K562 (cell line): Measurements from ENCODE around the gene SH3BGRL3. TPM values are rescaled to one million over a fixed set of nuclear protein-coding genes. Genes with fewer than 3 reads are reported as not detected.

Experiments used
- BRD4 ChIP-seq: fragments of 200-600 bp; sonication (generic); IDR thresholded peaks from 2 replicates; pipeline ENCODE4 v1.6.1; 2017; ENCODE audit warnings: inconsistent platforms
- DEAF1 ChIP-seq: fragments of 450-650 bp; formaldehyde crosslinking; IDR thresholded peaks from 2 replicates; pipeline ENCODE4 v1.4.0; 2020; ENCODE audit warnings: mild to moderate bottlenecking, moderate library complexity
- ETV1 ChIP-seq: fragments of 450-650 bp; conservative IDR thresholded peaks from 2 replicates; pipeline ENCODE4 v1.6.1; 2016; ENCODE audit warnings: missing genetic modification characterization, control low read depth, low read depth, missing compliant biosample characterization
- EZH2 ChIP-seq: IDR thresholded peaks from 2 replicates; pipeline ENCODE4 v1.6.1; 2012; ENCODE audit warnings: low read depth, mild to moderate bottlenecking, inconsistent platforms, low read length, borderline replicate concordance
- FOSL1 ChIP-seq: fragments of 200-800 bp; sonication (Bioruptor generic); conservative IDR thresholded peaks from 2 replicates; pipeline ENCODE4 v1.6.1; 2016; ENCODE audit warnings: missing genetic modification characterization, missing compliant biosample characterization
- FOXK2 ChIP-seq, 2 experiments: fragments of 450-650 bp; IDR thresholded peaks in 1 of 2; conservative IDR thresholded peaks in 1 of 2; 2 replicates each; pipeline ENCODE4 v1.6.1; 2016; ENCODE audit warnings: low read depth in 2 of 2, mild to moderate bottlenecking in 1 of 2
- HCFC1 ChIP-seq: IDR thresholded peaks from 2 replicates; pipeline ENCODE4 v1.6.1; 2012; ENCODE audit warnings: low read depth, low read length, improper control_type of control experiment
- HNRNPLL ChIP-seq: fragments of 200-400 bp; formaldehyde crosslinking; IDR thresholded peaks from 2 replicates; pipeline ENCODE4 v1.6.1; 2017; ENCODE audit warnings: low read length, low read depth, mild to moderate bottlenecking; ENCODE audit not compliant: poor library complexity, severe bottlenecking
- KAT2B ChIP-seq: IDR thresholded peaks from one replicate; pipeline ENCODE4 v1.6.1; 2012; ENCODE audit warnings: low read depth, mild to moderate bottlenecking, control low read depth, inconsistent platforms, low read length, moderate library complexity
- KDM2B ChIP-seq: fragments of 250-450 bp; sonication (Bioruptor Pico); IDR thresholded peaks from 2 replicates; pipeline ENCODE4 v1.8.0; 2021; ENCODE audit warnings: mild to moderate bottlenecking, moderate library complexity
- KHSRP ChIP-seq: fragments of 450-650 bp; IDR thresholded peaks from 2 replicates; pipeline ENCODE4 v1.6.1; 2017
- MYNN ChIP-seq, 2 experiments: sonication (generic); formaldehyde crosslinking in 1 of 2; IDR thresholded peaks; 2 replicates each; pipeline versions ENCODE4 v1.5.0 to v1.6.1; 2016 to 2020; ENCODE audit warnings: antibody characterized with exemption in 1 of 2, missing genetic modification reagents in 1 of 2
- NFATC3 ChIP-seq: fragments of 450-650 bp; IDR thresholded peaks from 2 replicates; pipeline ENCODE4 v1.6.1; 2017; ENCODE audit warnings: mild to moderate bottlenecking
- NUFIP1 ChIP-seq: fragments of 450-650 bp; IDR thresholded peaks from 2 replicates; pipeline ENCODE4 v1.6.1; 2018; ENCODE audit not compliant: partially characterized antibody
- POLR3G ChIP-seq: IDR thresholded peaks from 2 replicates; pipeline ENCODE4 v1.6.1; 2011; ENCODE audit not compliant: insufficient read length, insufficient replicate concordance; ENCODE audit errors: extremely low read depth
- PRPF4 ChIP-seq: fragments of 200-400 bp; formaldehyde crosslinking; IDR thresholded peaks from one replicate; pipeline ENCODE4 v1.6.1; 2017; ENCODE audit warnings: low read length, low read depth, mild to moderate bottlenecking; ENCODE audit not compliant: insufficient read depth, poor library complexity, severe bottlenecking
- TFAP4 ChIP-seq: sonication (generic); formaldehyde crosslinking; IDR thresholded peaks from 2 replicates; pipeline ENCODE4 v1.8.0; 2022; ENCODE audit warnings: missing genetic modification reagents, mild to moderate bottlenecking, moderate library complexity, borderline replicate concordance
- ZBTB8A ChIP-seq: fragments of 450-650 bp; IDR thresholded peaks from 2 replicates; pipeline ENCODE4 v1.6.1; 2018; ENCODE audit warnings: mild to moderate bottlenecking, moderate library complexity; ENCODE audit not compliant: partially characterized antibody
- ZFX ChIP-seq: sonication (generic); formaldehyde crosslinking; IDR thresholded peaks from 2 replicates; pipeline ENCODE4 v1.8.0; 2022; ENCODE audit warnings: mild to moderate bottlenecking, missing genetic modification reagents, moderate library complexity
- ZNF175 ChIP-seq: fragments of 200-800 bp; sonication (Bioruptor generic); IDR thresholded peaks from 2 replicates; pipeline ENCODE4 v1.6.1; 2016; ENCODE audit warnings: low read depth, mild to moderate bottlenecking, missing genetic modification characterization, missing compliant biosample characterization
- polyA plus RNA-seq, 8 experiments: library from polyadenylated mRNA; depleted of rRNA in 4 of 8; stranded (reverse) in 5 of 8; unstranded in 3 of 8; fragments of >200 nt; fragmentation: Nextera tagmentation in 2 of 8; fragmentation: Illumina TruSeq in 1 of 8; extraction: Ambion mirVana in 2 of 8; extraction: Trizol in 1 of 8; gene quantifications; 2 replicates each; pipeline versions ENCODE4 v1.2.1 to v1.2.3, GENCODE V29; 2011 to 2014; ENCODE audit warnings: inconsistent platforms in 1 of 8, missing spikeins in 1 of 8
- total RNA-seq, 7 experiments: library from RNA; depleted of rRNA in 6 of 7; stranded (reverse); fragments of >200 nt in 6 of 7; fragmentation: Illumina TruSeq in 2 of 7; extraction: Trizol in 2 of 7; gene quantifications; 2 replicates each; pipeline versions ENCODE4 v1.2.1 to v1.2.3, GENCODE V29; 2011 to 2021; ENCODE audit warnings: low replicate concordance in 1 of 7
- TF ChIP-seq, protein P1 (sequence below): fragments of 450-650 bp; IDR thresholded peaks from 2 replicates; pipeline ENCODE4 v1.6.1; 2016
- TF ChIP-seq, protein P2 (sequence below): fragments of 250-450 bp; sonication (Bioruptor Pico); IDR thresholded peaks from 2 replicates; pipeline ENCODE4 v1.5.0; 2021
- TF ChIP-seq, protein P3 (sequence below): sonication (generic); formaldehyde crosslinking; IDR thresholded peaks from 2 replicates; pipeline ENCODE4 v1.8.0; 2022; ENCODE audit warnings: mild to moderate bottlenecking, missing genetic modification reagents

Gene SH3BGRL3
- total and polyA plus RNA-seq, 9 of the 15 experiments (the other 6 are each of a cell fraction or from before 2014, with no cell fraction given): 30.3 to 140 (median 54.2) TPM

DNA sequence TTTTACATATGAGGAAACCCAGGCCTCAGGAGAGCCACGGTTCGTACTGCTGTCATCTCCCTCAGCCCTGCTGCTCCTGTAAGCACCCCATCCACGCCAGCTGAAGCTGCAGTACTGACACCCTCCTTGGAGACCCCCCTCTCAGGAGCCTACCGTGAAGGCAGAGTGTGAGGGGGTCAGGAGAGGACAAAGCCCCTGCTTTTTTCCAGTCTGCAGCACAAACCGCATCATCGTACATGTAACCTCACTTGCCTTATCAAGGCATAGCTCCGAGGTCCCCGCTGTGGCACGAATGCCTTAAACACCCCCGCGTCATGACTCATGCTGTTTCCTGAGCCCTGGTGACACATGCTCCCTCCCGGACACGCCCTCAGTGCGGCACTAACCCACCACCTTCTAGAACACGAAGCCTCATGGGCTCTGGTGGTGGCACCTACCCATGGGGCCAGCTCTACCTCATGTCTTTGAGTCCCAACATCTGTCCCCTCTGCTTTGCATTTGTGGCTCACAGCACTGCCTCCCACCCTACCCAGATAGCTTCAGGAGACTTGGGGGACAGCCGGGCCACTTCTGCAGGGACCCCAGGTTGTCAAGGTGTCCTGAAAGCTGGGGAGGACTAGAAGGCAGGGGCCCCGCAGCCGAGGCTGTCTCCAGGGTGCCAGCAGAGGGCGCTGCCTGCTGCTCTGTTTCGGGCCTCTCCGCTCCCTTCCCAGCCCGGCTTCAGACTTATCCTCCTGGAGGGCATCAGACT, 4.9 kb downstream of the SH3BGRL3 start (continued):
- TF ChIP-seq HCFC1: 0 out of 2 replicates have a peak, but pooled peaks have one; percentile 15
- TF ChIP-seq MYNN (IDR thresholded peaks at IDR 0.05): peak; percentile 97
- no peak for TF ChIP-seq MYNN (CRISPR knock-in tag; IDR thresholded peaks at IDR 0.05)
- no peak for TF ChIP-seq KDM2B (CRISPR knock-in tag)
- TF ChIP-seq, protein P1, sequence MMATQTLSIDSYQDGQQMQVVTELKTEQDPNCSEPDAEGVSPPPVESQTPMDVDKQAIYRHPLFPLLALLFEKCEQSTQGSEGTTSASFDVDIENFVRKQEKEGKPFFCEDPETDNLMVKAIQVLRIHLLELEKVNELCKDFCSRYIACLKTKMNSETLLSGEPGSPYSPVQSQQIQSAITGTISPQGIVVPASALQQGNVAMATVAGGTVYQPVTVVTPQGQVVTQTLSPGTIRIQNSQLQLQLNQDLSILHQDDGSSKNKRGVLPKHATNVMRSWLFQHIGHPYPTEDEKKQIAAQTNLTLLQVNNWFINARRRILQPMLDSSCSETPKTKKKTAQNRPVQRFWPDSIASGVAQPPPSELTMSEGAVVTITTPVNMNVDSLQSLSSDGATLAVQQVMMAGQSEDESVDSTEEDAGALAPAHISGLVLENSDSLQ: peak; percentile 77
- TF ChIP-seq PRPF4: no peak
- TF ChIP-seq EZH2: no peak
- no peak for TF ChIP-seq HNRNPLL
- TF ChIP-seq, protein P2, sequence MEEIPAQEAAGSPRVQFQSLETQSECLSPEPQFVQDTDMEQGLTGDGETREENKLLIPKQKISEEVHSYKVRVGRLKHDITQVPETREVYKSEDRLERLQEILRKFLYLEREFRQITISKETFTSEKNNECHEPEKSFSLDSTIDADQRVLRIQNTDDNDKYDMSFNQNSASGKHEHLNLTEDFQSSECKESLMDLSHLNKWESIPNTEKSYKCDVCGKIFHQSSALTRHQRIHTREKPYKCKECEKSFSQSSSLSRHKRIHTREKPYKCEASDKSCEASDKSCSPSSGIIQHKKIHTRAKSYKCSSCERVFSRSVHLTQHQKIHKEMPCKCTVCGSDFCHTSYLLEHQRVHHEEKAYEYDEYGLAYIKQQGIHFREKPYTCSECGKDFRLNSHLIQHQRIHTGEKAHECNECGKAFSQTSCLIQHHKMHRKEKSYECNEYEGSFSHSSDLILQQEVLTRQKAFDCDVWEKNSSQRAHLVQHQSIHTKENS: no peak
- no peak for TF ChIP-seq ZBTB8A
- TF ChIP-seq, protein P3, sequence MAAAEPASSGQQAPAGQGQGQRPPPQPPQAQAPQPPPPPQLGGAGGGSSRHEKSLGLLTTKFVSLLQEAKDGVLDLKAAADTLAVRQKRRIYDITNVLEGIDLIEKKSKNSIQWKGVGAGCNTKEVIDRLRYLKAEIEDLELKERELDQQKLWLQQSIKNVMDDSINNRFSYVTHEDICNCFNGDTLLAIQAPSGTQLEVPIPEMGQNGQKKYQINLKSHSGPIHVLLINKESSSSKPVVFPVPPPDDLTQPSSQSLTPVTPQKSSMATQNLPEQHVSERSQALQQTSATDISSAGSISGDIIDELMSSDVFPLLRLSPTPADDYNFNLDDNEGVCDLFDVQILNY (CRISPR knock-in tag): peak; percentile 95; the same call in 1 of the 2 replicates
- no peak for TF ChIP-seq KAT2B
- no peak for TF ChIP-seq NFATC3
- peak; percentile 68 for TF ChIP-seq ETV1 (tag)
- TF ChIP-seq NUFIP1: peak; percentile 35
- no peak for TF ChIP-seq KHSRP
- TF ChIP-seq POLR3G: no peak
- TF ChIP-seq ZNF175 (CRISPR knock-in tag): peak; percentile 88
- TF ChIP-seq DEAF1 (CRISPR knock-in tag): peak; percentile 44
- peak; percentile 94 for TF ChIP-seq TFAP4 (CRISPR knock-in tag)
- TF ChIP-seq BRD4: no peak
- TF ChIP-seq ZFX: peak; percentile 70
- TF ChIP-seq FOSL1 (tag): peak; percentile 100
- peak; percentile 86 to 87 for TF ChIP-seq FOXK2 (conservative IDR thresholded peaks at IDR 0.05 in 1 of 2, IDR thresholded peaks at IDR 0.05 in 1 of 2; ENCODE audit: low read depth in 2 of 2)
